GM19035 (cell line): Measurements from ENCODE around the gene IRF4.

Experiments used
- ATAC-seq: cut with Tn5 transposase; IDR thresholded peaks from one replicate; pipeline ENCODE4 v1.9.1; 2021; ENCODE audit not compliant: unreplicated experiment

The IRF4 gene

GRCh38 chr6:441126-441920 is 49.8 kb downstream of the IRF4 start:
- no peak for ATAC-seq

DNA sequence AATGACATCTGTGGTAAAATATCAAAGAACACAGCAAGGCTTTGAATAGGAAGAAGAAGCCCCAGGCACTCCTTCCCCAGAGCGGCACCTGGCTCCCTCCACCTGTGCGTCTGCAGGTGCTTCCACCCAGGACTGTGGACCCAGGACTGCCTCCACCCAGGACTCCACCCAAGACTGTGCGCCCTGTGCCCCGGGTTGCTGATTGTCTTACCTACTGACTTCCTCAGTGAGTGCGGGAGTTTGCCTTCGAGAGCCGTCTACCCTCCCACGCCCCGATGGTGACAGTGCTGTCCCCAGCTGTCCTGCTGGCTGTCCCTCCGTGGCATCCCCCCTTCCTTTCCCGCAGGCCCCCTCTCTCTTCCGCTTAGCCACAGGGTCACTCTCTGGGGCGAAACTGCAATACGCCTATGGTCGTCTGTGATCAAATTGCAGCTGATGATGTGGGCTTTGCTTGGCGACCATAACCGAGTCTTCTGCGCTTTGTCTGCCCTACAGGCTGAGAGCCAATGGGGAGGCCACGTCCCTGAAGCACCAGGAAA is 52.1 kb downstream of the IRF4 start:
- no peak for ATAC-seq

GRCh38 chr6:444653-445275 is 53.2 kb downstream of the IRF4 start:
- ATAC-seq, result no peak

GRCh38 chr6:445571-446417 is 54.2 kb downstream of the IRF4 start:
- no peak for ATAC-seq

- ATAC-seq, result no peak
Observed at GRCh38 chr6:446418-447366, 55.1 kb downstream of the IRF4 start.

GRCh38 chr6:447381-448165 is 56.0 kb downstream of the IRF4 start:
- no peak for ATAC-seq

DNA sequence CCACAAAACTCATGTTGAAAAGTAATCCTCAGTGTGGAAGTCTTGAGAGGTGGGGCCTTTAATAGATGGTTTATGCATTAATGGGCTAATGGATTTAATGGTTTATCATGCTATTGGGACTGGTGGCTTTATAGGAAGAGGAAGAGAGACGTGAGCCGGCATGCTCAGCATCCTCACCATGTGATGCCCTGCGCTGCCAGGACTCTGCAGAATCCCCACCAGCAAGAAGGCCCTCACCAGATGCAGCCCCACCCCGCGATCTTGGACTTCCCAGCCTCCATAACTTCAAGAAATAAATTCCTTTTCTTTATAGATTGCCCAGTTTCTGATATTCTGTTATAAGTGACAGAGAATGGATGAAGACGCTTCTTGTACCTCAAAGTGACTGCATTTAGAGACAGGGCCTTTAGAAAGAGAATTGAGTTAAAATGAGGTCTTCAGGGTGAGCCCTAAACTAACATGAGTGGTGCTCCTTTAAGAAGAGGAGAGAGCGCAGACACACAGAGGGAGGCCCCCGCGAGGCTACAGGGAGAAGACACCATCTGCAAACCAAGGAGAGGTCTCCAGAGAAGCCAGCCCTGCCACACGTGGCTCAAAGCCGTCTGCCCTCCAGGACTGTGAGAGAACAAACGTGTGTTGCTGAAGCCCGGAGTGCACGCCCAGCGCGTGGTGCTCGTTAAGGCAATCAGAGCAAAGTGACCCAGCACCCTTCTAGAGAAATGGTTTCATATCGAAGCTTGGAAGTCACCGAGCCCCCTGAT is 56.9 kb downstream of the IRF4 start:
- no peak for ATAC-seq

- ATAC-seq, result no peak
Observed at GRCh38 chr6:449057-449430, 57.5 kb downstream of the IRF4 start.

GRCh38 chr6:449486-450419 is 58.2 kb downstream of the IRF4 start:
- ATAC-seq, result no peak

DNA sequence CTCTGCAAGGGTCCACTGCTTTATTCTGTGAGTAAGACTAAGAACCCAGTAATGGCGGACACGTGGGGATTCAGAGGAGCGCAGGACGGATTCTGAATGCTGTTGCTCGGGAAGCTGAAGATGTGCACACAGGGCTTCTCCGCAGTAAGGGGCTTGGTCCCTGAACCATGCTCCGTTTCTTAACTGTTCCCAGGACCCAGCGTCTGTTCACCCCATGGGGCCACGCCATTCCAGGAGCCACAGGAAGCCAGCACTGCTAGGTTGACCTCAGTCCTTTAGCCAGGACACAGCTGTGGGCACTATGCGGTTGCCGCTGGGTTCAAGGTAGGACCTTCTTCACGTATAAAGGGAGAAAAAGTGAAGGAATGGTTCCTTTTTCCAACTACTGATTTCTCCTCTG is 59.8 kb downstream of the IRF4 start:
- no peak for ATAC-seq

- ATAC-seq, result no peak
Observed at GRCh38 chr6:451847-452246, 60.3 kb downstream of the IRF4 start.

DNA sequence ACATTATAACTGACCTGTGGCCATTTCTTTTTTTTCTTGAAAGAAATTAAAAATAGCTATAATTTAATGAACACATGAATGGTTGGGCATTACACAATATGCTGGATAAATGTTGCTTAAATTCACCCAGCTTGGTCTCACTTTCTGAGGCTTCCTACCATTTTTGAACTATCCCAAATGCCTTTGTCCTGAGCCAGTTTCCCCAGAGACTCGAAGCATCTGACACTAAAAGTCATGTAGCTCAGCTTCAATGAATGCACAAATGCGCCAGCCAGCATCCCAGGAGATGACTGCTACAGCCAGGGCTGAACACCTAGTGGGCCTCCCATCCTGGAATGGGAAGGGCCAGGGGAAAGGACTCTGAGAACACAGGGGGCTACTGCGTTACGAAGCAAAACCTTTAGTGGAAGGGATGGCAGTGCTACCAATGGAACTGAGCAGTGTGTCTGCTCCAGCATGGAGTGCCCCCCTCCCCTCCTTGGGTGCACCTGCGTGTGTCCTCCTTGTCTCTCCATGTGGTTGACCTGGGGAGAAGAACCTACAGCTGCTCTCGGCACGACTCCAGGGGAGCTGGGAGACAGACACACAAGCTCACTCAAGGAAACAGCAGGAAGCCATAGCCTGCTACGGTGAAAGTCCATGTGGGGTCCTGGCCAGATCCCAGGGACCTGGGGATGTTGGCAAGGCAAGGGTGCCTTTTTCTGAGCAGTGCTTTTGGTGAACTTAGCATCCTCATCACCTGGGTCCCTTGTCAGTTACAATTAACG is 60.9 kb downstream of the IRF4 start:
- ATAC-seq, result no peak

DNA sequence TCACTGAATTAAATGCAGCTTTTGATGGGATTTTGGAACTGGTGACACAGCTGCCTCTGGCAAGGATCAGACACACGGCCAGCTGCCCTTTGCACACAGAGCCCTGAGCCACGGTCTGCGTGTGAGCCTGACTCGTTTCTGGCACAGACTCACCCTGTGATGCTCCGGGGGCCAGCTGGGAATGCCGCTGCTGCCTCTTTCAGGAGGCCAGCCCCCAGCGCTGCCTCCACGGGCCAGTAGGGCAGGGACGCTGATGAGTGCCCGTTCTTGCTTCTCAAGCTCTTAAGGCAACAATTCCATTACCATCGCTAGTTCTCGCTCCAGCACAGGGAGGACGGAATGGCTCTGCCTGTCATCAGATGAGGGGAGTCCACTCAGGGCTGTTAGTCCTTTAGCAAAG is 61.6 kb downstream of the IRF4 start:
- ATAC-seq, result no peak

DNA sequence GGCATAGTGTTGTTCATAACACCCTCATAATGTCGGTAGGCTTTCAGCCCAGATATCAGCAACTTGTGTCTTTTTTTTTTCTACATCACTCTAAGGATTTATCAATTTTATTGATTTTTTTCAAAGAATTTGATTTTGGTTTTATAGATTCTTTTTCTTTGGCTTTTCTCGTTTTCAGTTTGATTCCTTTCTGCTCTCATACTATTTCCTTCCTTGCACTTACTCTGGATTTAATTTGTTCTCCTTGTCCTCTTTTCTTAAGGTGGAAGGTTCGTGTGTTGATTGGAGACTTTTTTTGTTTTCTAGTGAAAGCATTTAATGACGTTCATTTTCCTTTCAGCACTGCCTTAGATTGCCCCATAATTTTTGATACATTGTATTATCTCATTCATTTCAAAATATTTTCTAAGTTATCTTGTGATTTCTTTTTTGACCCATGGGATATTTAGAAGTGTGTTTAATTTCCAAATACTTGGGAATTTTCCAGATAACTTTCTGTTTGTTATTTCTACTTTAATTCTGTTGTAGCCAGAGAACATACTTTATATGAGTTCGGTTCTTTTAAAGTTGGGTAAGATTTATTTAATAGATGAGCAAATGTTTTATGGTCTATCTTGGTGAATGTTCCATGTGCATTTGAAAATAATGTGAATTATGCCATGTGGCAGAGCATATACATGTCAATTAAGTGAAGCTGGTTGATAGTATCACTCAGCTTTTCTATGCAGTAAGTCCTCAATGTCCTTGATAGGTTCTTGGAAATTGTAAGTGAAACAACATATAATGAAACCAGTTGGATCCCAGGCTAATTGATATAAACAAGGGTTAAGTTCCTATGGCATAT is 62.8 kb downstream of the IRF4 start:
- no peak for ATAC-seq

GRCh38 chr6:455006-455585 is 63.5 kb downstream of the IRF4 start:
- ATAC-seq, result no peak

DNA sequence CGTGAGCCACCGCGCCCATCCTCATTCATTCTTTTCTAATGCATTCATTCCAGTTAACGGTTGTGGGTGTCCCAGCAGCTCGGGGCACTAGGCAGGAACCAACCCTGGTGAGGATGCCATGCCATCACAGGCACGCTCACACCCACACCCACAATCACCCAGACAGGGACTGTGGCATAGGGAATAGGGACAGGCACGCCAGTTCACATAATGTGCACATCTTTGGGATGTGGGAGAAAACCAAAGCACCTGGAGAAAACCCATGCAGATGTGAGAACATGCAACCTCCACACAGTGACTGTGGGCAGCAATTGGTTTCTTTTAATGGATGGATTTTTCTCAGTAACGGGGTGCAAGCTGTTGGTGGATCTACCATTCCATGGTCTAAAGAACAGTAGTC is 64.3 kb downstream of the IRF4 start:
- ATAC-seq, result no peak
